Left lung (tissue), 10 donors: ENCODE data around the gene SHH. TPM values are rescaled to one million over a fixed set of nuclear protein-coding genes. Genes with fewer than 3 reads are reported as not detected.

Source experiments
- ATAC-seq: fragments of 200-7000 bp; cut with Tn5 transposase; one replicate; pipeline ENCODE4 v1.9.1; 2020; ENCODE audit warnings: moderate library complexity
- DNase-seq, 4 donors: peaks; one replicate each; pipeline ENCODE4 v3.0.0-alpha.2; 2013 to 2020
- H3K27ac ChIP-seq, 2 donors: fragments of 200-600 bp; sonication (generic) in 1 of 2; one replicate each; pipeline versions ENCODE4 v1.5.0 to v1.8.0; 2020 to 2021
- H3K27me3 ChIP-seq, 2 donors: fragments of 200-600 bp; sonication (generic) in 1 of 2; one replicate each; pipeline versions ENCODE4 v1.5.0 to v1.8.0; 2020 to 2021
- H3K36me3 ChIP-seq, 2 donors: fragments of 200-600 bp; sonication (generic) in 1 of 2; one replicate each; pipeline versions ENCODE4 v1.5.0 to v1.8.0; 2020 to 2021
- H3K4me1 ChIP-seq, 2 donors: fragments of 200-600 bp; one replicate each; pipeline ENCODE4 v1.8.0; 2021
- H3K4me3 ChIP-seq, 2 donors: fragments of 200-600 bp; sonication (generic) in 1 of 2; one replicate each; pipeline versions ENCODE4 v1.5.0 to v1.8.0; 2020 to 2021; ENCODE audit warnings: mild to moderate bottlenecking in 1 of 2
- H3K9me3 ChIP-seq, 2 donors: fragments of 200-600 bp; sonication (generic) in 1 of 2; one replicate each; pipeline versions ENCODE4 v1.5.0 to v1.8.0; 2020 to 2021
- CTCF ChIP-seq, 2 donors: fragments of 200-600 bp; sonication (generic) in 1 of 2; IDR thresholded peaks; one replicate each; pipeline versions ENCODE4 v1.5.0 to v1.8.0; 2021; ENCODE audit warnings: antibody characterized with exemption in 2 of 2
- intact Hi-C, 2 donors: fragments of 100-400 bp; cut with DNase I; formaldehyde crosslinking; loops; one replicate each; pipeline versions ENCODE4 v1.11.2 to v1.14.2; 2022
- polyA plus RNA-seq, 6 donors: library from polyadenylated mRNA; unstranded; fragments of 120-200 nt; gene quantifications; one replicate each; pipeline ENCODE4 v1.2.1, GENCODE V29; 2013; ENCODE audit not compliant: insufficient read length in 6 of 6
- total RNA-seq, 2 donors: library from RNA; stranded (reverse); fragmentation: NEBNext Ultra II Directional; extraction: Animal tissue kit (Norgen Biotek cat#: 25700); gene quantifications; one replicate each; pipeline ENCODE4 v1.2.1, GENCODE V29; 2021
- donor health status: DM: no; HTN: yes; CAD: no.
- donor health status: DM: no; HTN: no; CAD: no.

The SHH gene
- total and polyA plus RNA-seq, 8 donors: 4.4 to 24.7 (median 15.4) TPM

GRCh38 chr7:155815332-155816191 lies 3.3 kb upstream of the SHH start:
- intact Hi-C loops: no loop called here
- DNase-seq (peak in 2 of 4 donors; percentile 54 to 90), ATAC-seq (peak; percentile 86)
- peaks cover 0 to 7% of the 10 kb centered on the region in 2 donors for H3K4me1 ChIP-seq
- TF ChIP-seq CTCF (IDR thresholded peaks at IDR 0.05): peak; percentile 50 to 64
- no peak overlapping the region for H3K27ac ChIP-seq
- H3K36me3 ChIP-seq: no peaks in the 10 kb centered on the region
- peaks cover 0 to 2% of the 10 kb centered on the region in 2 donors for H3K9me3 ChIP-seq
- H3K4me3 ChIP-seq: no peak overlapping the region
- peaks cover 39 to 82% of the 10 kb centered on the region in 2 donors for H3K27me3 ChIP-seq

- H3K9me3 ChIP-seq: peaks cover 0 to 2% of the 10 kb centered on the region in 2 donors
- no peak for ATAC-seq
- no peaks in the 10 kb centered on the region for H3K36me3 ChIP-seq
- intact Hi-C loops: no loop called here
- H3K27me3 ChIP-seq: peaks cover 49 to 82% of the 10 kb centered on the region in 2 donors
- peaks cover 0 to 17% of the 10 kb centered on the region in 2 donors for H3K4me1 ChIP-seq
- TF ChIP-seq CTCF (IDR thresholded peaks at IDR 0.05): no peak
- no peak for DNase-seq
- H3K27ac ChIP-seq: no peak overlapping the region
- H3K4me3 ChIP-seq: no peak overlapping the region
Measured at GRCh38 chr7:155814316-155815276, 2.3 kb upstream of the SHH start.

- DNase-seq (peak in 1 of 4 donors; percentile 56), ATAC-seq (no peak)
- peaks cover 0 to 2% of the 10 kb centered on the region in 2 donors for H3K9me3 ChIP-seq
- no peaks in the 10 kb centered on the region for H3K36me3 ChIP-seq
- H3K4me3 ChIP-seq: no peak overlapping the region
- no peak overlapping the region for H3K27ac ChIP-seq
- peaks cover 0 to 26% of the 10 kb centered on the region in 2 donors for H3K4me1 ChIP-seq
- intact Hi-C loops: no loop called here
- TF ChIP-seq CTCF (IDR thresholded peaks at IDR 0.05): no peak
- H3K27me3 ChIP-seq: peaks cover 58 to 82% of the 10 kb centered on the region in 2 donors
Measured at GRCh38 chr7:155813546-155814315, 1.5 kb upstream of the SHH start.

- H3K4me3 ChIP-seq: no peak overlapping the region
- no peak overlapping the region for H3K27ac ChIP-seq
- peaks cover 0 to 2% of the 10 kb centered on the region in 2 donors for H3K9me3 ChIP-seq
- H3K4me1 ChIP-seq: peaks cover 0 to 32% of the 10 kb centered on the region in 2 donors
- H3K27me3 ChIP-seq: peaks cover 64 to 85% of the 10 kb centered on the region in 2 donors
- DNase-seq (peak in 1 of 4 donors; percentile 61), ATAC-seq (no peak)
- intact Hi-C loops: no loop called here
- TF ChIP-seq CTCF (IDR thresholded peaks at IDR 0.05): no peak
- no peaks in the 10 kb centered on the region for H3K36me3 ChIP-seq
Measured at GRCh38 chr7:155813125-155813524, 862 bp upstream of the SHH start.
